ENCODE measurements around the gene LDLRAD2. TPM values are rescaled to one million over a fixed set of nuclear protein-coding genes. Genes with fewer than 3 reads are reported as not detected.

LDLRAD2 gene
- total RNA-seq, 1 experiment from 2014 or later = not detected

DNA sequence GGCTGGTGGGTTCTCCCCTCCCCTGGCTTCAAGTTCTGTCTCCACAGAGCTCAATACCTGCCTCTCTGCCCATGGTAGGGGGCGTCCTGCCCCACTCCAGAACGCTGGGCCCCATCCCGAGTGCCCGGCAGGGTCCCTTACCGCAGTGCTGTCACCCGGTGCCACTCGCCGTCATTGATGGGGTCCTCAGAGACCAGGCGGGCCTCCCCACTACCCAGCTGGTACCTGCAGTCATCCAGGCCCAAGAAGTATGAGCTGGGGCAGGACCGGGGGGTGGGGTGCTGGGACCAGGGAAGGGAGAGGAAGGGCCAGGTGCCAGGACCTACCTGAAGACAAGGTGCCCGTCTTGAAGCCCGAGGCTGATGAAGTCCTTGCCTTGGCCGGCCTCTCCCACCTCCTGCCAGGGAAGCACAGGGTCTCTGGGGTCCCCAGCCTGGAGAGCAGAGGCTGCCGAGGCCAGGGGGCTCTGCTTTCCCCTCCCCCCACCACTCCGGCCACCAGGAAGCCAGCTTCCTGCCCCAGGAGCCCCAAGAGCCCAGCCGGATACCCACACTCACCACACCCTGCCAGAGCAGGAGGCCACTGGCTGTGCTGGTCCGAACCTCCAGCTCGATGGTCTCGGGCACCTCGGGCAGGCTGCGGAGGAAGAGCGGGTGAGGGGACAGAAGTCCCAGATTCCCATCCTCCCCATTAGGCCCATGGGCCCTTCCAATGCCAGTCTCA lies 12.1 kb downstream of the LDLRAD2 start:
- POLR2A ChIA-PET = no interaction called here
- CTCF ChIA-PET = no interaction called here
- no TSS peak for BruUV-seq (replicated peaks)
- Histone ChIP-seq H3K27ac (ENCODE audit: low read length) (no peak overlapping the region), H3K36me3 (ENCODE audit: control insufficient read depth, insufficient read depth, low read length) (peaks cover 7% of the 10 kb centered on the region; the same call in 1 of the 2 replicates), H3K27me3 (ENCODE audit: control insufficient read depth, insufficient read depth, low read length) (no peaks in the 10 kb centered on the region), H3K4me1 (ENCODE audit: control insufficient read depth, insufficient read depth, low read length) (no peaks in the 10 kb centered on the region), H3K9me3 (ENCODE audit: control insufficient read depth, insufficient read depth, low read depth, low read length) (no peaks in the 10 kb centered on the region), H3K4me3 (ENCODE audit: low read depth in 2 of 2, low read length in 2 of 2) (no peak overlapping the region)
- TF ChIP-seq POLR2AphosphoS5 (IDR thresholded peaks at IDR 0.05; ENCODE audit: low read depth, low read length) (no peak), TCF7L2 (IDR thresholded peaks at IDR 0.05; ENCODE audit: low read depth, low read length) (no peak), SIN3A (IDR thresholded peaks at IDR 0.05; ENCODE audit: borderline replicate concordance, insufficient read depth, low read depth, low read length) (no peak)
- TF ChIP-seq, protein P1, sequence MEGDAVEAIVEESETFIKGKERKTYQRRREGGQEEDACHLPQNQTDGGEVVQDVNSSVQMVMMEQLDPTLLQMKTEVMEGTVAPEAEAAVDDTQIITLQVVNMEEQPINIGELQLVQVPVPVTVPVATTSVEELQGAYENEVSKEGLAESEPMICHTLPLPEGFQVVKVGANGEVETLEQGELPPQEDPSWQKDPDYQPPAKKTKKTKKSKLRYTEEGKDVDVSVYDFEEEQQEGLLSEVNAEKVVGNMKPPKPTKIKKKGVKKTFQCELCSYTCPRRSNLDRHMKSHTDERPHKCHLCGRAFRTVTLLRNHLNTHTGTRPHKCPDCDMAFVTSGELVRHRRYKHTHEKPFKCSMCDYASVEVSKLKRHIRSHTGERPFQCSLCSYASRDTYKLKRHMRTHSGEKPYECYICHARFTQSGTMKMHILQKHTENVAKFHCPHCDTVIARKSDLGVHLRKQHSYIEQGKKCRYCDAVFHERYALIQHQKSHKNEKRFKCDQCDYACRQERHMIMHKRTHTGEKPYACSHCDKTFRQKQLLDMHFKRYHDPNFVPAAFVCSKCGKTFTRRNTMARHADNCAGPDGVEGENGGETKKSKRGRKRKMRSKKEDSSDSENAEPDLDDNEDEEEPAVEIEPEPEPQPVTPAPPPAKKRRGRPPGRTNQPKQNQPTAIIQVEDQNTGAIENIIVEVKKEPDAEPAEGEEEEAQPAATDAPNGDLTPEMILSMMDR (IDR thresholded peaks at IDR 0.05) = no peak
- TF ChIP-seq, protein P2, sequence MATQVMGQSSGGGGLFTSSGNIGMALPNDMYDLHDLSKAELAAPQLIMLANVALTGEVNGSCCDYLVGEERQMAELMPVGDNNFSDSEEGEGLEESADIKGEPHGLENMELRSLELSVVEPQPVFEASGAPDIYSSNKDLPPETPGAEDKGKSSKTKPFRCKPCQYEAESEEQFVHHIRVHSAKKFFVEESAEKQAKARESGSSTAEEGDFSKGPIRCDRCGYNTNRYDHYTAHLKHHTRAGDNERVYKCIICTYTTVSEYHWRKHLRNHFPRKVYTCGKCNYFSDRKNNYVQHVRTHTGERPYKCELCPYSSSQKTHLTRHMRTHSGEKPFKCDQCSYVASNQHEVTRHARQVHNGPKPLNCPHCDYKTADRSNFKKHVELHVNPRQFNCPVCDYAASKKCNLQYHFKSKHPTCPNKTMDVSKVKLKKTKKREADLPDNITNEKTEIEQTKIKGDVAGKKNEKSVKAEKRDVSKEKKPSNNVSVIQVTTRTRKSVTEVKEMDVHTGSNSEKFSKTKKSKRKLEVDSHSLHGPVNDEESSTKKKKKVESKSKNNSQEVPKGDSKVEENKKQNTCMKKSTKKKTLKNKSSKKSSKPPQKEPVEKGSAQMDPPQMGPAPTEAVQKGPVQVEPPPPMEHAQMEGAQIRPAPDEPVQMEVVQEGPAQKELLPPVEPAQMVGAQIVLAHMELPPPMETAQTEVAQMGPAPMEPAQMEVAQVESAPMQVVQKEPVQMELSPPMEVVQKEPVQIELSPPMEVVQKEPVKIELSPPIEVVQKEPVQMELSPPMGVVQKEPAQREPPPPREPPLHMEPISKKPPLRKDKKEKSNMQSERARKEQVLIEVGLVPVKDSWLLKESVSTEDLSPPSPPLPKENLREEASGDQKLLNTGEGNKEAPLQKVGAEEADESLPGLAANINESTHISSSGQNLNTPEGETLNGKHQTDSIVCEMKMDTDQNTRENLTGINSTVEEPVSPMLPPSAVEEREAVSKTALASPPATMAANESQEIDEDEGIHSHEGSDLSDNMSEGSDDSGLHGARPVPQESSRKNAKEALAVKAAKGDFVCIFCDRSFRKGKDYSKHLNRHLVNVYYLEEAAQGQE (IDR thresholded peaks at IDR 0.05; ENCODE audit: insufficient read depth in 1 of 2, low read depth in 2 of 2, low read length in 1 of 2) = no peak
- intact Hi-C loops (cut with micrococcal nuclease; ENCODE audit: unreplicated experiment) = no loop called here
- in situ Hi-C loops (cut with HindIII; ENCODE audit: low pct_unique_long_range_greater_than_20kb, low sequenced_read_pairs) = no loop called here
- ATAC-seq = no peak
- DNase-seq (ENCODE audit: low read depth, low spot score) = no peak

DNA sequence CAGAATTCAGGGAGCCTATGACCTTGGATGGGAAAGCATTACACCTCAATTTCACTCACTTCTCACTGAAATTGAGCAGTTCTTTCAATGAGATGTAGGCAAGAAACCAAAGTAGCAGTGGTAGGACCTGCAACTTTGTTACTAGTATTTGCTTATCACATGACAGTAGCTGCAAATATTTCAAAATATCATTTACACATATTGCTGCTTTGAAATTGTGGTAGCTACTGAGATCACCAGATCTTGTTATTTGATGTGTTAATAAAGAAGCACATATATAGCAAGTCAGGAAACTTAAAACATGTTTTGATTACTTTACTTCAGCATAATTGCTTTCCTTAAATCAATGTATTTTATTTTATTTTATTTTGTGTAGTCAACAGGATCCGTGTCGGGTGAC lies 12.9 kb downstream of the LDLRAD2 start:
- BruUV-seq (replicated peaks) = no TSS peak
- TF ChIP-seq, protein P2 (IDR thresholded peaks at IDR 0.05; ENCODE audit: insufficient read depth in 1 of 2, low read depth in 2 of 2, low read length in 1 of 2) = no peak
- TF ChIP-seq, protein P1 (IDR thresholded peaks at IDR 0.05) = no peak
- TF ChIP-seq TCF7L2 (IDR thresholded peaks at IDR 0.05; ENCODE audit: low read depth, low read length) = no peak
- no peak overlapping the region for H3K4me3 ChIP-seq (ENCODE audit: low read depth in 2 of 2, low read length in 2 of 2)
- ATAC-seq = no peak
- no peaks in the 10 kb centered on the region for H3K27me3 ChIP-seq (ENCODE audit: control insufficient read depth, insufficient read depth, low read length)
- no peak overlapping the region for H3K27ac ChIP-seq (ENCODE audit: low read length)
- intact Hi-C loops (cut with micrococcal nuclease; ENCODE audit: unreplicated experiment) (no loop called here), in situ Hi-C loops (cut with HindIII; ENCODE audit: low pct_unique_long_range_greater_than_20kb, low sequenced_read_pairs) (no loop called here)
- H3K36me3 ChIP-seq (ENCODE audit: control insufficient read depth, insufficient read depth, low read length) = peaks cover 8% of the 10 kb centered on the region
- CTCF ChIA-PET = no interaction called here
- no peak for DNase-seq (ENCODE audit: low read depth, low spot score)
- no peaks in the 10 kb centered on the region for H3K9me3 ChIP-seq (ENCODE audit: control insufficient read depth, insufficient read depth, low read depth, low read length)
- POLR2A ChIA-PET = no interaction called here
- H3K4me1 ChIP-seq (ENCODE audit: control insufficient read depth, insufficient read depth, low read length) = no peaks in the 10 kb centered on the region

Data from Panc1 (cell line).